GM18951 (cell line): ENCODE results near the gene TANC1.

Experiments
- POLR2A ChIP-seq: IDR thresholded peaks from 4 replicates; pipeline ENCODE4 v1.6.1; 2011; ENCODE audit warnings: mild to moderate bottlenecking; ENCODE audit not compliant: insufficient read length, insufficient read depth; ENCODE audit errors: extremely low read depth
- in situ Hi-C: fragments of 300-500 bp; cut with MboI; formaldehyde crosslinking; loops from one replicate; pipeline ENCODE4 v1.12.0; 2022; ENCODE audit warnings: low sequenced_read_pairs, mixed read lengths, inconsistent platforms; ENCODE audit not compliant: unreplicated experiment

Gene TANC1

DNA sequence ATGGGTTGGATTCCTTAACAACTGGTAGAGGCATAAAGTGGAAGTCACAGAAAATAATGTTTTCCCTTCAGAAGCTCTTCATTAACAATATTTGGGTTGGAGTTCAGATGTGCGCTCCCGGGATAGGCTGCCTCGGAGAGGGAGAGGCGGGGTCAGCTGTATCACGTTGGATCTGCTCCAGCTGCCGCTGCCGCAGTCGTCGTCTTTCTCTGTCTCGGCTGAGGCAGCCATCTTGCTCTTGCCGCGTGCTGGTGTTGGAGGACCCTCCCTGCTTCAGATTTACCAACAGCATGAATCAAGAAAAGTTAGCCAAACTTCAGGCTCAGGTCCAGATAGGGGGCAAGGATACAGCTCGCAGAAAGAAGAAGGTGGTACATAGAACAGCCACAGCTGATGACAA, 35.1 kb downstream of the TANC1 start:
- no peak for TF ChIP-seq POLR2A

DNA sequence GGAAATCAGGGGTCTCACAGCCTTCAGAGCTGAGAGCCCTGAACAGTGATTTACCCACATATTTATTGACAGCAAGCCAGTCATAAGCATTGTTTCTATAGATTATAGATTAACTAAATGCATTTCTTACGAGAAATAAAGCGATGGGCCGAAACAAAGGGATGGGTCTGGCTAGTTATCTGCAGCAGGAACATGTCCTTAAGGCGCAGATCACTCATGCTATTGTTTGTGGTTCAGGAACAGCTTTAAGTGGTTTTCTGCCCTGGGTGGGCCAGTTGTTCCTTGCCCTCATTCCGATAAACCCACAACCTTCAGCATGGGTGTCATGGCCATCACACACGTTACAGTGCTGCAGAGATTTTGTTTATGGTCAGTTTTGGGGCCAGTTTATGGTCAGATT, 36.4 kb downstream of the TANC1 start:
- TF ChIP-seq POLR2A, result no peak
- in situ Hi-C loops, result no loop called here

More for the DNA sequence above, 35.1 kb downstream of the TANC1 start:
- in situ Hi-C loops, result no loop called here

DNA sequence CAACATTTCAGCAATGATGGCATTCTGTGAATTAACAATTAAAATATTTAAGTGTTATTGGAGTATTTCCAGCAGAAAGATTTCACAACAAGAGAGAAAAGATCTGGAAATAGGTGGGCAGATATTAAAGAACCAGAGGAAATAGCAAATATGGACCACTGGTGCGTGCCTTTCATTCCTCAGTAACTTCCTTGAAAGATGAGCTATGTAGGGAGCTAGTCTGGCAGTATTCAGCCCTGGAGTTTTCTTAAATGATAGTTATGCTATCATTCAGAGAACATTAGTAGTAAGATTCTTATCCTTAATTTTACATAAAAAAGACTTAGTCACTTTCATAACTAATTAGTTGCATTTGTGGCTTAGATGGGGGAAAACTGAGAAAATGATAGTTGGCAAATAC, 41.5 kb downstream of the TANC1 start:
- in situ Hi-C loops, result no loop called here
- no peak for TF ChIP-seq POLR2A

- in situ Hi-C loops, result no loop called here
- no peak for TF ChIP-seq POLR2A
Measured at GRCh38 chr2:159010340-159010739, 41.9 kb downstream of the TANC1 start.

GRCh38 chr2:159010963-159011362, 42.5 kb downstream of the TANC1 start:
- in situ Hi-C loops, result no loop called here
- TF ChIP-seq POLR2A, result no peak

DNA sequence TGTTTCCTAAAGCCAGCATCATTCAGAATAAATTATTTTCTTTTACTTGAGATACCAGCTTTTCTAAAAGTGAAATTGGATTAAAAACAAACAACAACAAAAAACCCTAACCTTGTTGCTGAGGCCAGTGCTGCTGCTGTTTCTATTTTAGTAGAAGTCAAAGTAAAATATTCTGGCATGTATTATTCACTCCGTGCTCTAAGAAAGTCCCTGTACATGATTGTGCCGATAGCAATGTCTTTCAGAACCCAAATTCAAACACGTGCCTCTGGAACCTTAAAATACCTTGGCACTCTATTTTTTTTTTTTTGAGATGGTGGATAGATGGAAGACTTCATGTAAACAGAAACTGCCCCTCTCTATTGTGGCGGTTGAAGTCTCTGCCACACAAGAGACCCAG, 43.7 kb downstream of the TANC1 start:
- no peak for TF ChIP-seq POLR2A
- in situ Hi-C loops, result no loop called here

- TF ChIP-seq POLR2A, result no peak
- in situ Hi-C loops, result no loop called here
Measured at GRCh38 chr2:159013103-159013502, 44.7 kb downstream of the TANC1 start.

GRCh38 chr2:159015174-159015573, 46.7 kb downstream of the TANC1 start:
- no peak for TF ChIP-seq POLR2A
- in situ Hi-C loops, result no loop called here

- TF ChIP-seq POLR2A, result no peak
- in situ Hi-C loops, result no loop called here
Measured at GRCh38 chr2:159015823-159016222, 47.4 kb downstream of the TANC1 start.

DNA sequence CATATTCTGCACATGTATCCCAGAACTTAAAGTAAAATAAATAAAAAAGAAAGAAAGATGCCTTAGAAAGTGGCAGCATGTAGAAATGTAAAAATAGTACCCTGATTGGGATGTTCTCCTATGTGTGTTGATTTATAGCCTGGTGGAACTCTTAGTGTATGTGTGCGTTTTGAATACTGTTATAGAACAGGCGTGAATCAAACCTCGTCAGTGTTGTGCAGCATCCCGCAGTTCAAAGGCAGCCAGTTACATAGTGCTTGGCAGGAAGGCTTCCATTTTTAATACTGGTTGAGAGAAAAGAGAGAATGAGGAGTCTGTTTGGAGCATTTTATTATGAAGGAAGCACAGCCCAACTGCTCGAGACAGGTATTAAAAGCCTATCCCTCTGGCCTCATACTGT, 49.4 kb downstream of the TANC1 start:
- in situ Hi-C loops, result no loop called here
- no peak for TF ChIP-seq POLR2A

- TF ChIP-seq POLR2A, result no peak
- in situ Hi-C loops, result no loop called here
Measured at GRCh38 chr2:159019021-159019420, 50.6 kb downstream of the TANC1 start.

GRCh38 chr2:159022019-159022418, 53.6 kb downstream of the TANC1 start:
- in situ Hi-C loops, result no loop called here
- no peak for TF ChIP-seq POLR2A

DNA sequence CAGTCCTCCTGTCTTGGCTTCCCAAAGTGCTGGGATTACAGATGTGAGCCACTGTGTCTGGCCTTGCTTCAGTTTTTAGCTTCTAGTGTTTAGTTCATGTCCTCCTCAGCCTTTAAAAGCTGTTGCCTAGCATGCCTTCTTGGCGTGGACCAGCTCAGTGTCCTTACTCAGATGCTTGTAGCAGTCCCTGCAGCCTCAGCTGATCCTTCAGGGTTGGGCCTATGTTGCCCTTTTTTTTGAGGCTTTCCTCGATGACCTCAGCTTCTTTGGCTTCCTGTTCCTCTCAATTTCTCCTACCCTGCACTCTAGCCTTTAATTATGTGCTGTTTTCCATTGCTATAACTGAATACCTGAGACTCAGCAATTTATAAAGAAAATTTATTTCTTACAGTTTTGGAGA, 57.7 kb downstream of the TANC1 start:
- TF ChIP-seq POLR2A, result no peak
- in situ Hi-C loops, result no loop called here

GRCh38 chr2:159028776-159029175, 60.3 kb downstream of the TANC1 start:
- in situ Hi-C loops, result no loop called here
- no peak for TF ChIP-seq POLR2A

DNA sequence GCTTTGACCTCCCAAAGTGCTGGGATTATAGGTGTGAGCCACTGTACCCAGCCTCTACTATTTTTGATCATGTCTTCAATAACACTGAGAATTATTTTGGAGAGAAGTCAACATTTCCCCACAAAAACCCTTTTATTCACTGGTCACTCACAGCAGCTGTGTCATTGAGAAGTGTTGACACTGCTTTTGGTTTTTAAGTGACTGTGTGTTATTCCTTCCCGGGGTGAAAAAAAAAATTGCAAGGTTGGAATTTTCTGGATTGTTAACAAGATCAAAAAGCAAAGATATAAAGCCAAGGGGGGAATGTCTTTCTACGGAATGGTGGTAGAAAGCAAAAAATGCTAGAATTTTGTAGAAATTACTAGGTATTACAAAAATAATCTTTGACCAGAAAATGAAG, 61.5 kb downstream of the TANC1 start:
- in situ Hi-C loops, result no loop called here
- TF ChIP-seq POLR2A, result no peak
